Activated gamma-delta T cell (primary cell): ENCODE data around the gene RNU6-7.

Source experiments
- DNase-seq: peaks from one replicate; lab custom pipeline; 2025; lab: John Stamatoyannopoulos, UW
- total RNA-seq, 2 donors: gene quantifications; one replicate each; lab custom pipeline; 2026; lab: John Stamatoyannopoulos, UW

Gene RNU6-7
- total RNA-seq, result 0 to 0.04 reads per million in 2 donors

- DNase-seq, result no peak
Observed at GRCh38 chr14:32201816-32202490, at the start of gene RNU6-7. RNU6-7 (plus strand) TSS chr14:32202045.

- DNase-seq, result no peak
Observed at GRCh38 chr14:32166029-32166428, 35.8 kb upstream of the RNU6-7 start.

- DNase-seq, result no peak
Observed at GRCh38 chr14:32166924-32167323, 34.9 kb upstream of the RNU6-7 start.

GRCh38 chr14:32167907-32168306 is 33.9 kb upstream of the RNU6-7 start:
- DNase-seq, result no peak

GRCh38 chr14:32169191-32169590 is 32.7 kb upstream of the RNU6-7 start:
- DNase-seq, result no peak

GRCh38 chr14:32171469-32171868 is 30.4 kb upstream of the RNU6-7 start:
- no peak for DNase-seq

- no peak for DNase-seq
Observed at GRCh38 chr14:32183151-32184058, 18.4 kb upstream of the RNU6-7 start.

- no peak for DNase-seq
Observed at GRCh38 chr14:32185097-32185496, 16.7 kb upstream of the RNU6-7 start.

- no peak for DNase-seq
Observed at GRCh38 chr14:32186248-32186647, 15.6 kb upstream of the RNU6-7 start.

- DNase-seq, result no peak
Observed at GRCh38 chr14:32189811-32190210, 12.0 kb upstream of the RNU6-7 start.

- no peak for DNase-seq
Observed at GRCh38 chr14:32190673-32191072, 11.2 kb upstream of the RNU6-7 start.

GRCh38 chr14:32192712-32193373 is 9.0 kb upstream of the RNU6-7 start:
- no peak for DNase-seq

GRCh38 chr14:32193532-32193931 is 8.3 kb upstream of the RNU6-7 start:
- no peak for DNase-seq

GRCh38 chr14:32195636-32196035 is 6.2 kb upstream of the RNU6-7 start:
- DNase-seq, result no peak

- no peak for DNase-seq
Observed at GRCh38 chr14:32197919-32198318, 3.9 kb upstream of the RNU6-7 start.

GRCh38 chr14:32200368-32201192 is 1.3 kb upstream of the RNU6-7 start:
- DNase-seq, result no peak

- DNase-seq, result peak; percentile 19
Observed at GRCh38 chr14:32201193-32201815, 541 bp upstream of the RNU6-7 start.

GRCh38 chr14:32202491-32202997 is 699 bp downstream of the RNU6-7 start:
- no peak for DNase-seq

- DNase-seq, result peak; percentile 54
Observed at GRCh38 chr14:32202998-32203882, 1.4 kb downstream of the RNU6-7 start, which contains the start of gene RNU6-8. RNU6-8 (minus strand) TSS chr14:32203269.

- DNase-seq, result no peak
Observed at GRCh38 chr14:32203928-32204357, 2.1 kb downstream of the RNU6-7 start.
